ENCODE data around the gene APBA1. TPM values are rescaled to one million over a fixed set of nuclear protein-coding genes. Genes with fewer than 3 reads are reported as not detected.

APBA1 gene
- polyA plus RNA-seq, 1 of the 3 experiments (the other 2 are of a cell fraction): 3.1 TPM

- Histone ChIP-seq H3K9ac (no peak overlapping the region), H3K4me2 (no peak overlapping the region), H3K9me2 (no peaks in the 10 kb centered on the region), H4K20me1 (ENCODE audit: insufficient read depth) (no peaks in the 10 kb centered on the region), H2AFZ (ENCODE audit: low read depth) (no peak overlapping the region), H3K27ac (ENCODE audit: low read depth in 2 of 2, low read length in 1 of 2) (no peak overlapping the region), H3K4me3 (ENCODE audit: low read depth in 2 of 2, low read length in 1 of 2) (no peak overlapping the region), H3K9me3 (no peaks in the 10 kb centered on the region), H3K36me3 (replicated peaks in 1 of 2; ENCODE audit: control insufficient read depth in 1 of 2, insufficient read depth in 2 of 2, low read length in 1 of 2) (no peaks in the 10 kb centered on the region), H3K79me2 (ENCODE audit: insufficient read depth) (no peaks in the 10 kb centered on the region), H3K27me3 (ENCODE audit: insufficient read depth) (no peaks in the 10 kb centered on the region), H3F3A (replicated peaks; ENCODE audit: insufficient read depth) (peaks cover 3% of the 10 kb centered on the region), H3K4me1 (ENCODE audit: control insufficient read depth in 1 of 2, insufficient read depth in 2 of 2, low read depth in 1 of 2, low read length in 1 of 2) (peaks cover 0 to 6% of the 10 kb centered on the region in 2 experiments; a peak in 3 of 4 replicates)
- DNase-seq: no peak
- no peak for TF ChIP-seq RXRA (IDR thresholded peaks at IDR 0.05; ENCODE audit: borderline replicate concordance, low read depth)
- TF ChIP-seq REST (IDR thresholded peaks at IDR 0.05; ENCODE audit: low read depth, low read length): no peak
- POLR2A ChIA-PET: no interaction called here
- WGBS (ENCODE audit: low lambda C conversion rate): 76% methylated on average over 3 of the region's 3 CpGs
- CTCF ChIA-PET: no interaction called here
Measured at GRCh38 chr9:69498470-69498869, 173.7 kb downstream of the APBA1 start.

- Histone ChIP-seq H3K27ac (ENCODE audit: low read depth in 2 of 2, low read length in 1 of 2) (no peak overlapping the region), H3K27me3 (ENCODE audit: insufficient read depth) (no peaks in the 10 kb centered on the region), H3K9me2 (no peaks in the 10 kb centered on the region), H3K4me3 (ENCODE audit: low read depth in 2 of 2, low read length in 1 of 2) (no peak overlapping the region), H3K9ac (no peak overlapping the region), H2AFZ (ENCODE audit: low read depth) (no peak overlapping the region), H4K20me1 (ENCODE audit: insufficient read depth) (no peaks in the 10 kb centered on the region), H3K4me1 (ENCODE audit: control insufficient read depth in 1 of 2, insufficient read depth in 2 of 2, low read depth in 1 of 2, low read length in 1 of 2) (peaks cover 0 to 4% of the 10 kb centered on the region in 2 experiments; a peak in 1 of 4 replicates), H3K4me2 (no peak overlapping the region), H3K36me3 (replicated peaks in 1 of 2; ENCODE audit: control insufficient read depth in 1 of 2, insufficient read depth in 2 of 2, low read length in 1 of 2) (no peaks in the 10 kb centered on the region), H3K79me2 (ENCODE audit: insufficient read depth) (no peaks in the 10 kb centered on the region), H3F3A (replicated peaks; ENCODE audit: insufficient read depth) (no peaks in the 10 kb centered on the region), H3K9me3 (no peaks in the 10 kb centered on the region)
- CTCF ChIA-PET: no interaction called here
- no peak for DNase-seq
- POLR2A ChIA-PET: no interaction called here
- 61% methylated on average over 4 of the region's 4 CpGs for WGBS (ENCODE audit: low lambda C conversion rate)
- TF ChIP-seq CHD2 (IDR thresholded peaks at IDR 0.05; ENCODE audit: low read length, partially characterized antibody) (no peak), REST (IDR thresholded peaks at IDR 0.05; ENCODE audit: low read depth, low read length) (no peak), JUND (IDR thresholded peaks at IDR 0.05) (no peak), FOXM1 (IDR thresholded peaks at IDR 0.05; ENCODE audit: low read depth) (no peak), PBX3 (IDR thresholded peaks at IDR 0.05) (no peak), TCF12 (IDR thresholded peaks at IDR 0.05) (no peak), RFX5 (IDR thresholded peaks at IDR 0.05; ENCODE audit: low read length) (no peak), GABPA (IDR thresholded peaks at IDR 0.05; ENCODE audit: low read depth) (no peak), RCOR1 (IDR thresholded peaks at IDR 0.05; ENCODE audit: low read length) (no peak), TAF1 (IDR thresholded peaks at IDR 0.05; ENCODE audit: borderline replicate concordance, low read depth, low read length) (no peak), RAD21 (IDR thresholded peaks at IDR 0.05; ENCODE audit: low read length) (no peak), TEAD4 (IDR thresholded peaks at IDR 0.05; ENCODE audit: borderline replicate concordance, insufficient read depth) (no peak), SMC3 (IDR thresholded peaks at IDR 0.05; ENCODE audit: low read depth, low read length) (no peak), ZBTB33 (IDR thresholded peaks at IDR 0.05; ENCODE audit: borderline replicate concordance, low read depth) (no peak), RXRA (IDR thresholded peaks at IDR 0.05; ENCODE audit: borderline replicate concordance, low read depth) (no peak), POLR2AphosphoS5 (IDR thresholded peaks at IDR 0.05; ENCODE audit: low read depth, low read length) (no peak), MAX (IDR thresholded peaks at IDR 0.05; ENCODE audit: low read depth) (no peak)
Measured at GRCh38 chr9:69497816-69498215, 174.4 kb downstream of the APBA1 start.
